ENCODE data around the gene RNF113B.

Gene RNF113B

DNA sequence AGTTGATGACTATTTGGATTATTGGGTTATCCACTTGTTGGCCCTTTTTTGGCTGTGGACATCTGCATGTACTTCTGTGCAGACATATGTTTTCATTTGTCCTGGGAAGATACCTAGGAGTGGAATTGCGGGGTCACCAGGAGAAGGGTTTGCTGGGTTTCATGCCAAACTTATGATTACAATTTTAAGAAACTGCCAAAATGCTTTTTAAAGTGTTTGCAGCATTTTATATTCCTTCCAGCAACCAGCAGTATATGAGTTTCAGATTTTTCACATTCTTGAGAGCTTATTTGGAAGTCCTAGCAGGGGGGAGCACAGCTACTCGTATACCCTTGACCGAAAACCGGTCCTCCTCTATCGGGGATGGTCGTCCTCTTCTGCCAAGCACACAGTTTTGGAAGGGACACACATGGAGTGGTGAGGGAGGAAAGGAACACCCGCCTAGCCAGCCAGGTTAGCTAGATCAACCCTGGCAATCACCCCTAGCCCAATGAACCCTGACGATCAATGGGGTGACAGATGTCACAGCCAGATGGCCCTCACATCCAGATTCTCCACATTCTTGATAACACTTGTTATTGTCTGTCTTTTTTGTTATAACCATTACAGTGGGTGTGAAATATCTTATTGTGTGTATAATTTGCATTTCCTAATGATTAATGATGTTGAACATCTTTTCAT lies 26.7 kb upstream of the RNF113B start:
- no peak for DNase-seq (ENCODE audit: low read depth)

DNA sequence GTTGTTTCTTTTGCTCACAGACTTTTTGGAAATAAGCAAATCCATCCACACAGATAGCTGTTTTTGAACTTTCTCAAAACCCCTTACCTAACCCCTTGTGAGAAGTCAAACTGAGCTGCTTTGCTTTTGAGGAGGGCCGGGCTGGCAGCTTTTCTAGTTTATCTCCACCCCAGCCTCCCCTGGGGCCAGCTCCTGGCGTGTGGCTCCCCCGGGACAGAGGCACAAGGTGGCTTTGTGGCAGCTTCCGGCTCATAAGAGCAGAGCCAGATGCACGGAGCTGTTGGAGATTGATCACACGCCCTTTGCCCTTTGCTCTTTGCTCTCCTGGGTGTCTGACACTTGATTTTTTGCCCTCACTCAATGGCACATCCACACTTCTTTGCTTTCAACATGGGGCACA lies 24.9 kb upstream of the RNF113B start:
- DNase-seq (ENCODE audit: low read depth): no peak

DNA sequence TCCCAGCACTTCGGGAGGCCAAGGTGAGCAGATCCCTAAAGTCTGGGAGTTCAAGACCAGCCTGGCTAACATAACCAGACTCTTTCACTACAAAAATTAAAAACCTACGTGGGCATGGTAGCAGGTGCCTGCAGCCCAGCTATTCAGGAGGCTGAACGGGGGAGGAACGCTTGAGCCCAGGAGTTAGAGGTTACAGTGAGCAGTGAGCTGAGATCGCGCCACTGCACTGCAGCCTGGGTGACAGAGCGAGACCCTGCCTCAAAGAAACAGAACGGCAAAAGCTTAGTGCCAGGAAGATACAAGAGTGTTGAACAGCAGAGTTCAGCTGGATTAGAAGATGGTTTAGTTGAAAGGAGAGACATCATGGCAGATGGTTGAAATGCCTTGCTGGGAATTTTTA lies 24.1 kb upstream of the RNF113B start:
- DNase-seq (ENCODE audit: low read depth): no peak

- DNase-seq (ENCODE audit: low read depth): no peak
These were observed 23.3 kb upstream of the RNF113B start for GRCh38 chr13:98200211-98200878.

GRCh38 chr13:98199480-98199879 lies 22.4 kb upstream of the RNF113B start:
- no peak for DNase-seq (ENCODE audit: low read depth)

GRCh38 chr13:98198683-98199082 lies 21.6 kb upstream of the RNF113B start:
- no peak for DNase-seq (ENCODE audit: low read depth)

- no peak for DNase-seq (ENCODE audit: low read depth)
These were observed 18.2 kb upstream of the RNF113B start for GRCh38 chr13:98195054-98195791.

- no peak for DNase-seq (ENCODE audit: low read depth)
These were observed 14.9 kb upstream of the RNF113B start for GRCh38 chr13:98192008-98192407.

- no peak for DNase-seq (ENCODE audit: low read depth)
These were observed 13.9 kb upstream of the RNF113B start for GRCh38 chr13:98190889-98191444.

- no peak for DNase-seq (ENCODE audit: low read depth)
These were observed 12.9 kb upstream of the RNF113B start for GRCh38 chr13:98189841-98190505.

DNA sequence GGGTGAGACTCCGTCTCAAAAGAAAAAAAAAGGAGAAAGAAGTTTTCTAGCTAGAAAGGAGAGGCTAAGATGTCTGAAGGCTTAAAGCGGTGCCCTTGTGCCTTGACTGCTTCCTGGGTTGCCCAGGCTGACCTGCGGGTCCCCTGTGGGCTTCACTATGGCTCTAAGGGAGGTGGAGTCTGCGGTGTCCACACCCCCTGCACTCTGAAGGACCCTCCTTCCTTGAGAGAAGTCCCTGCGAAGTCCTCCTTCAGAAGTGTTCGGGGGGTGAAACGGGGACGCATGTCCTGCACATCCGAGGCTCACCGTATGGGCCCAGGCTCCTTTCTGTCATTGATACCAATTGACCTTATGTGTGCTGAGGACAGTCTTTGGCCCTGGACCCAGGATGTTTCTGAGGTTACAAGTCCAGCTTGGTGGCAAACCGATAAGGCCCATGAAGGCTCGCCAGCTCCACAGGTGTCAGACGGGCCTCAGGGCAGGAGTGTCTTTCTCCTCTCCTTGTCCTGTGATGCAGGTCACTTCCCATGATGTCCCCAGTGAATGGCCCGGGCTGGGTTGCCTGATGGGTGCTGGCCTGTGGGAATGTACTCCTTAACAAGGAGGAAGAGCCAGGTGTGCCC lies 11.6 kb upstream of the RNF113B start:
- DNase-seq (ENCODE audit: low read depth): no peak

GRCh38 chr13:98187965-98188261 lies 10.8 kb upstream of the RNF113B start:
- DNase-seq (ENCODE audit: low read depth): no peak

DNA sequence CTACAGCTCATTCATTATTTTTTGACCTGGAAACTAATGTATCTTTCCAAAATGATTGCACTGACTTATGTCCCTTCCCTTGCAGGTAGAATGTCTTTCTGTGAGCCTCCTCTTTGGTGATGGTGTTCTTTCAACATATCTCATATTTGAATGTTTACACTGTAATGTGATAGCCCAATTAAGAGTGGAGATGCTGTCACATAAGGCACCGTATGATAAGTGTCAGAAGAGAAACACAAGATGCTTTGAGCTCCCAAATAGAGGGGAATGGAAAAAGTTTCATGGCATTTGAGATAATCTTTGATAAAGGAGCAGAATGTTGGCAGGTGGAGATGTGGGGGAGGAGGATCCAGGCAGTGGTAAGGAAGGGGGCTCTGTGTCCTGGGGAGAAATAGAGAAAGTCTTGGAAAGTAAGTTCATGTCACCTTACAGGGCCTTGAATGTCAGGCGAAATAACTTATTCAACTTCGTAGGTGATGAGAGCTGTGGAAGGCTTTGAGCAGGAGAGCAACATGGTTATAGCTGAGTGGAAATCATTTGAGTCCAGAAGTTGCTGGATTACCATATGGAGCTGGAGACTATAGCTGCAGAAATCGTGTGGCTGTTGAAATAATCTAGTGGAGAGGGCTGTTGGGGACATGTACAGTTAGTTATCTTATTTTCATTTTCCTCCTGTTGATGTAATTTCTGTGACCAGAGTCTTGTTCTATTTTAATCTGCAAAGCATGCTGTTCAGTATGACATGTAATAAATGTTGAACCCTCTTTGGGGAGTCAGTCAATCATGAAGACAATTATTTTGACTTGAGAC lies 10.3 kb upstream of the RNF113B start:
- no peak for DNase-seq (ENCODE audit: low read depth)

DNA sequence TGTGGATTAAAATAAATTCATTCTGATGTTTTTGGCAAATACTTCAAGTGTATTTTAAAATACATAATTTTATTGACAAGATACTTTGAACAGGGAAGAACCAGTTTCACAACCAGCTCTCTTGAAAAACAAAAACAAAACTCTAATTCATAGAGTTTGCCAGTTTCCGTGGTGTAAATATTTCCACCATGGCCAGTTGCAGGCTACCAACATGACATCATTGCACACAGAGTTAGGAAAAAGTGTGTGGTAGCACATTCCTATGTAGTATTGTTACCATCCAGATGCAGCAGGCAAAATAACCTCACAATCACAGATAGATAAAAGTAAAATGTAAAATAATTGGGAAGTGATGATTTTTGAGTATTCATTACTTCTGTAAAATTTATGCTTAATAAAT lies 7.7 kb upstream of the RNF113B start:
- DNase-seq (ENCODE audit: low read depth): no peak

- DNase-seq (ENCODE audit: low read depth): no peak
These were observed 5.5 kb upstream of the RNF113B start for GRCh38 chr13:98182589-98182988.

DNA sequence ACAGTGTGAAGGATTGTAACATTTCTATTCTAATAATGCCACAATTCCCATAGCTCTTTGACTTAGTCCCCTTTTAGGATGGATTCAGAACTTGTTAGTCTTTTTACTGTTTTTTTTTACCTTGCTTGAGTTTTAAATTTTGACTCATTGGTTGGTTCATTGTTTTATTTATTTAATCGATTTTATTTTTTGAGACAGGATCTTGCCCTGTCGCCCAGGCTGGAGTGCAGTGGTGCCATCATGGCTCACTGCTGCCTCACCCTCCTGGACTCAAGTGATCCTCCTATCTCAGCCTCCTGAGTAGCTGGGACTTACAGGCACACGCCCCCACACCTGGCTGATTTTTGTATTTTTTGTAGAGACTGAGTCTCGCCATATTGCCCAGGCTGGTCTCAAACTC lies 5.1 kb upstream of the RNF113B start:
- no peak for DNase-seq (ENCODE audit: low read depth)

- DNase-seq (ENCODE audit: low read depth): no peak
These were observed 4.2 kb upstream of the RNF113B start for GRCh38 chr13:98181111-98181815.

GRCh38 chr13:98180092-98180491 lies 3.0 kb upstream of the RNF113B start:
- no peak for DNase-seq (ENCODE audit: low read depth)

GRCh38 chr13:98175823-98176222 lies 1.2 kb downstream of the RNF113B start:
- DNase-seq (ENCODE audit: low read depth): no peak

- no peak for DNase-seq (ENCODE audit: low read depth)
These were observed 2.0 kb downstream of the RNF113B start for GRCh38 chr13:98175043-98175442.

GRCh38 chr13:98174307-98174706 lies 2.8 kb downstream of the RNF113B start:
- DNase-seq (ENCODE audit: low read depth): no peak
